Transverse colon (tissue), 4 donors: Measurements from ENCODE around the gene BCL11A.

Experiments used
- EP300 ChIP-seq: sonication (generic); formaldehyde crosslinking; IDR thresholded peaks from one replicate; pipeline ENCODE4 v1.6.1; 2017; ENCODE audit warnings: antibody characterized with exemption, low read depth
- POLR2A ChIP-seq: fragments of 450-650 bp; IDR thresholded peaks from one replicate; pipeline ENCODE4 v1.6.1; 2016; ENCODE audit warnings: antibody characterized with exemption, mild to moderate bottlenecking, moderate library complexity
- POLR2AphosphoS5 ChIP-seq, 3 donors: sonication (generic); formaldehyde crosslinking; IDR thresholded peaks; one replicate each; pipeline ENCODE4 v1.6.1; 2016; ENCODE audit warnings: antibody characterized with exemption in 3 of 3
- TF ChIP-seq, protein P1 (sequence below), 5 experiments: fragments of 200-600 bp in 3 of 5; fragments of 450-650 bp in 2 of 5; sonication (generic) in 3 of 5; IDR thresholded peaks; 1 replicate in 2 of 5; 2 replicates in 3 of 5; pipeline ENCODE4 v1.5.1; 2016 to 2017; ENCODE audit warnings: antibody characterized with exemption in 5 of 5, inconsistent platforms in 3 of 5, mild to moderate bottlenecking in 2 of 5, moderate library complexity in 1 of 5

DNA sequence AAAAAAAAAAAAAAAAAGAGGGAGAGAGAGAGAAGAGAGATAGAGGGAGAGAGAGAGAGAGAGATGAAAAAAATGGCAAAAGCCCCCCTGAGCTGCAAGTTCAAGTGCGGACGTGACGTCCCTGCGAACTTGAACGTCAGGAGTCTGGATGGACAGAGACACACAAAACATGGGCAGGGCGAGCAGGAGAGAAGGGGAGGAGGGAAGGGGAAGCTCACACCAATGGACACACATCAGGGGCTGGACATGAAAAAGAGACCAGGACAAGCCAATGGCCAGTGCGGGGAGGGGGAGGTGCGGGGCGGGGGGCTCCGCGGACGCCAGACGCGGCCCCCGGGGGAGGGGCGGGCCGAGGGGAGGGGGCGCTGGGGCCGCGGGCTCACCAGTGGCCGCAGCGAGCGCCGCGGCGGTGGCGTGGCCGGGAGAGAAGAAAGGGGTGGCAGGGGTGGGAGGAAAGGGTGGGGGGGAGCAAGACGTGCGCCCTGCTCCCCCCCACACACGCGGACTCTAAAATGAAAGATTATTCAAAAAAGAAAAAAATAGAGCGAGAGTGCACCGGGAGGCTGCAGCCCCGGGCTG is at the start of gene BCL11A:
- TF ChIP-seq POLR2A (peak; percentile 53), EP300 (no peak), POLR2AphosphoS5 (IDR thresholded peaks at IDR 0.05) (peak; percentile 75 to 84 (median 78))
- TF ChIP-seq, protein P1, sequence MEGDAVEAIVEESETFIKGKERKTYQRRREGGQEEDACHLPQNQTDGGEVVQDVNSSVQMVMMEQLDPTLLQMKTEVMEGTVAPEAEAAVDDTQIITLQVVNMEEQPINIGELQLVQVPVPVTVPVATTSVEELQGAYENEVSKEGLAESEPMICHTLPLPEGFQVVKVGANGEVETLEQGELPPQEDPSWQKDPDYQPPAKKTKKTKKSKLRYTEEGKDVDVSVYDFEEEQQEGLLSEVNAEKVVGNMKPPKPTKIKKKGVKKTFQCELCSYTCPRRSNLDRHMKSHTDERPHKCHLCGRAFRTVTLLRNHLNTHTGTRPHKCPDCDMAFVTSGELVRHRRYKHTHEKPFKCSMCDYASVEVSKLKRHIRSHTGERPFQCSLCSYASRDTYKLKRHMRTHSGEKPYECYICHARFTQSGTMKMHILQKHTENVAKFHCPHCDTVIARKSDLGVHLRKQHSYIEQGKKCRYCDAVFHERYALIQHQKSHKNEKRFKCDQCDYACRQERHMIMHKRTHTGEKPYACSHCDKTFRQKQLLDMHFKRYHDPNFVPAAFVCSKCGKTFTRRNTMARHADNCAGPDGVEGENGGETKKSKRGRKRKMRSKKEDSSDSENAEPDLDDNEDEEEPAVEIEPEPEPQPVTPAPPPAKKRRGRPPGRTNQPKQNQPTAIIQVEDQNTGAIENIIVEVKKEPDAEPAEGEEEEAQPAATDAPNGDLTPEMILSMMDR (IDR thresholded peaks at IDR 0.05), result no peak
